Measurements from ENCODE around the gene N4BP3.
"Not testable (repeated sequence)": the region's sequence is repeated elsewhere in the genome, so short reads cannot be mapped to it uniquely, and the experiment has no call there.

The N4BP3 gene, protein sequence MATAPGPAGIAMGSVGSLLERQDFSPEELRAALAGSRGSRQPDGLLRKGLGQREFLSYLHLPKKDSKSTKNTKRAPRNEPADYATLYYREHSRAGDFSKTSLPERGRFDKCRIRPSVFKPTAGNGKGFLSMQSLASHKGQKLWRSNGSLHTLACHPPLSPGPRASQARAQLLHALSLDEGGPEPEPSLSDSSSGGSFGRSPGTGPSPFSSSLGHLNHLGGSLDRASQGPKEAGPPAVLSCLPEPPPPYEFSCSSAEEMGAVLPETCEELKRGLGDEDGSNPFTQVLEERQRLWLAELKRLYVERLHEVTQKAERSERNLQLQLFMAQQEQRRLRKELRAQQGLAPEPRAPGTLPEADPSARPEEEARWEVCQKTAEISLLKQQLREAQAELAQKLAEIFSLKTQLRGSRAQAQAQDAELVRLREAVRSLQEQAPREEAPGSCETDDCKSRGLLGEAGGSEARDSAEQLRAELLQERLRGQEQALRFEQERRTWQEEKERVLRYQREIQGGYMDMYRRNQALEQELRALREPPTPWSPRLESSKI

DNA sequence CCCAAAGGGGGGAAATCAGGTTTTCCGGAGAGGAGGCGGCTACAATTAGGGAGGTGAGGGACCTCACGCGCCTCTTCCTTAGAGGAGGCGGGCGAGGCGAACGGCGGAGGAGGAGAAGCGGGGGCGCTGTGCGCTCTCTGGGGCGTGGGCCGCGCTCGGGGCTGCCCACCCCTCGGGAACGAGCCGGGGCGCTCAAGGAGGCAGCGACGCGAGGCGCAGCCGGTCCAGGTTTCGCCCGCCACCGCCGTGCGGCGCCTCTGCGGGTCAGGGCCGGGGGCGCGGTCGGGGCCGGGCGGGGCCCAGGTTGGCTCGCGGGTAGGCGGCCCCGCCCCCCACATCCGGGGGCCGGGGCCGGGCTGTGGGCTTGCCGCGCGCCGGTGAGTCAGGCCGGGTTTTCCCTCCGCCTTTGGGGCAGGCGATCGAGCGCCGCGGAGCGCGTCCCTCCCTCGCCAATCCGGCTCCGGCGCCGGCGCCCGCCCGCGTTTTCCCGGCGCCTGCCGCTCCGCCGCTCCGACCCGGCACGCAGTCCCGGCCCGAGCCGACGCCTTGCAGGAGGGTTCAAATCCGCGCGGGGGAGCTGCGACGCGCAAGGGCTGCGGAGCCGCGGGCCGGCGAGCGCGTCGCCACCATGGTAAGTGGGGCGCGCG, at the start of gene N4BP3:
Gene N4BP3 (plus strand): TSS at position 392 of the 647 bp plus-strand sequence. CDS start 6,052 bp downstream, outside the sequence.
- DNase-seq = peak; percentile 39

DNA sequence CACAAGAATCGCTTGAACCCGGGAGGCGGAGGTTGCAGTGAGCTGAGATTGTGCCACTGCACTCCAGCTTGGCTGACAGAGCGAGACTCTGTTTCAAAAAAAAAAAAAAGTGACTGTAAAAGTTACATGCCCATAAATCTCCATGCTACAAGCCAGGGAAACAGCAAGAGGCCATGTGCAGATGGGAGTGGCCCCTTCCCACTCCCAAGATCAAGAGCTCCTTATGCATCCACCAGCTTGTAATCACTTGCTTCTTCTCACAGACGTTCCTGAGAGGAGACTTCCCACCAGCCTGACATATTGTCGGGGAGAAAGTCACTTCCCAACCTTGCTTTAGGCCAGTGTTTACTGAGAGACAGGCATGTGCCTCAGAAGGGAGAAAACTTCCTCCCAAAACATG, 45.6 kb upstream of the N4BP3 start:
- DNase-seq = peak; percentile 0

DNA sequence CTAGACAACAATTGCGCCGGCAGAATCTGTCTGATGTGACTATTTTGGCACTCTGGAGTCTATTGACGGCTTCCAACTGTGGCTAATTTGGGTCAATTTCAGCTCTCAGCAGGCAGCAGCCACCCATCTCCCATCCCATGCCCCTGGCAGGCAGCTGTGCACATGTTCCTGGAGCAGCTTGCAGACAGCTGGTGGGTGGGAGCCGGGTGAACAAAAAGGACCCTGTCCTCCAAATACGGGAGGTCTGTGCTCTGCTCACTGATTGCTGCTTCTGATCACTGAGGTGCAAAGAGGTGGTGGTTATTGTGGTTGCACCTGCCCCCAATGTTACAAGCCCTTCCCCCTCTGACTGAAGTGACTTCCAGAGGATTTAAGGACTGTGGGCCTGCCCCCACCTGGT, 45.0 kb upstream of the N4BP3 start:
- DNase-seq = peak; percentile 67

DNA sequence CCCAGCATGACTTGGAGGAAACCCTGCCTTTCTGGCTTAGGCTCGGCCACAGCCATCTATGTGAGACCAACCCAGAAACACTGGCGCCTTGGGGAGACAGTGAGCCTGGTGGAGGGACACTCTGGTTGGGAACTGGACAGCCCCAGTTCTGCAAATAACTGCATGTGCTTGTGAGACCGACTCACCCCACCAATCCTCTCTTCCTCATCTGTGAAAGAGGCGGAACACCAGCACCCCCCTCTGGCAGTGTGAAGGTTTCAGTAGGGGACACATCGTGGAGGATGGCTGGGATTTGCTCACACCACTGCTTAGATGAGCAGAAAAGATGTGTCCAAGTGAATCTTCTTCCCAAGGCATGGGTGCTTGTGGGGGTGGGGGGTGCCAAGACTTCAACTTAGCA, 43.4 kb upstream of the N4BP3 start:
- no peak for DNase-seq

DNA sequence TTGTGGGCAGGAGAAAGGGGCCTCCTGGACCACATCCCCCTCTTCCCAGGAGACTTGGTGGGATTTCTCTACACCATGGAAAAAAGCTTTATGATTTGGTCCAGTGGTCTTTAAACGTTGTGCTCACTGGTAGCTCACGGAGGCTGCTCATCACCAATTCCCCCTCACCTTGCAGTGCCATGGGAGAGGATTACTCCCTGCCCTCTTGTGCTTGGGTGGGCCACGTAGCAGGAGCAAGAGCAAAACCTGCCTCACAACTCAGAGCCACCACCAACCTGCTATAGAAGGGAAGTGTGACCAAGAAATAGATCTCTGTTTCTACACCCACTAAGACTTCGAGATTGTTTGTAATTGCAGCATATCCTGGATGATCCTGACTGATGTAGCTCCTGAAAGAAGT, 42.2 kb upstream of the N4BP3 start:
- no peak for DNase-seq

DNA sequence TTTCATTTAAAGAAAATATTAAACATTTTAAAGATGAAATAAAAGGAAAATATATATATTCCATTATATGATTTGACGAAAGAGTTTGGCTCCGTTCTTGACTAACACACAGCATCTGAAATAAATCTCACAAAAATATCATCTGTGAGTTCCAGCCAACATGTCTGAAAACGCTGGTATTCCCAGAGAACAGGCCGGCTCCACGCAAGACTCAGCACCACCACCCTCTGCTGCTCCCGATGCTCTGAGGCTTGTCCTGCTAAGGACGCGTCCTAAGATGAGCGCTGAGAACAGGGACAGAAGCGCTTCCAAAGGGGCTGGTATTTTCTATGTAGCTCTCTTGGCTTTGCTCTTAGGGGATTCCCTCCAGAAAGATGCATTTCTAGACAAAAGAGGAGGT, 40.6 kb upstream of the N4BP3 start:
- DNase-seq = no peak

DNA sequence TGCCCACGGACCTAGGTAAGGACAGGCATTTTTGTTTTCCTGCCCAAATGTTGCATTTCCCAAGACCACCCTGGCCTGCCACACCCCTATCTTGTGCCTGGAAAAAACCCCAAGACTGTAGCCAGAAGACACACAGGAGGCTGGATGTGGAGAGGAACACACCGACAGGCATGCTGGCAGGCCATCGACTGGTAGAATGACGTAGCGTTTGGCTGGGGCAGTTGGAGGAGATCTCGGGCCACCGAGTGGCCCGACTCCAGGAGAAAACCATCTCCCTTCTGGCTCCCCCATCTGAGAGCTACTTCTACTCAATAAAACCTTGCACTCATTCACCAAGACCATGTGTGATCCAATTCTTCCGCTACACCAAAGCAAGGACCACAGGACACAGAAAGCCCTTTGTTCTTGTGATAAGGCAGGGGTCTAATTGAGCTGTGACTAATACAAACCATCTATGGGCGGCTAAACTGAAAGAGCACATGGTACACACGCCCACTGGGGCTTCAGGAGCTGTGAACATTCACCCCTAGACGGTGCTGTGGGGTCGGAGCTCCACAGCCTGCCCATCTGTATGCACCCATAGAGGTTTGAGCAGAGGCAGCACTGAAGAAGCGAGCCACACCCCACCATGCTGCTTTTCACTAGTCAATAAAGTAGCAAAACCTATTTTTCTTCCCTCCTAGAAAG, 38.9 kb upstream of the N4BP3 start:
- no peak for DNase-seq

DNA sequence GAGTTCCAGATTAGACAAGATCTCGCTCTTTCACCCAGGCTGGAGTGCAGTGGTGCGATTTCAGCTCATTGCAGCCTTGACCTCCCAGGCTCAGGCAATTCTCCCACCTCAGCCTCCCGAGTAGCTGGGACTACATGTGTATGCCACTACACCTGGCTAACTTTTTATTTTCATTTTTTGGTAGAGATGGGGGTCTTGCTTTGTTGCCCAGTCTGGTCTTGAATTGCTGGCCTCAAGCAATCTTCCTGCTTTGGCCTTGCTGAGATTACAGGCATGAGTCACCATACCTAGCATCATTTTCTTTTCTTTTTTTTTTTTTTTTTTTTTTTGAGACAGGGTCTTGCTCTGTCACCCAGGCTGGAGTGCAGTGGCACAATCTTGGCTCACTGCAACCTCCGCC, 36.4 kb upstream of the N4BP3 start:
- DNase-seq = not testable (repeated sequence)

DNA sequence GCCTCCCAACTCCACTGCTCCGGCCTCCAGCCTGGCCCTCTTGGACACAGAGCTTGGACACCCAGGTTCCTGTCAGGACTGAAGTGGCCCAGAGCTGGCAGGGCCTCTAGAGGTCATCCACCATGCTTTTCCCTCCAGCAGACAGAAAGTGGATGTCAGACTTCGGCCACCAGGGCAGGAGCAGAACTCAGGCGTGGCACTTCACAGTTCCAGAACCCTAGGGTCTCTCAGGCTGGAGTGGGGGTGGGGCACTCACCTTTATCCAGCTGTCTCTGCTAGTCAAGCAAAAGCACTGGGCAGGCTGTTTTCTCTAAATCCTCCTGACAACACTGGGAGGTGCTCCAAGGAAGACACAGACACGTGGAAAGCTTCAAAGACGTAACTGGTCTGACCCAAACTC, 35.6 kb upstream of the N4BP3 start:
- no peak for DNase-seq

DNA sequence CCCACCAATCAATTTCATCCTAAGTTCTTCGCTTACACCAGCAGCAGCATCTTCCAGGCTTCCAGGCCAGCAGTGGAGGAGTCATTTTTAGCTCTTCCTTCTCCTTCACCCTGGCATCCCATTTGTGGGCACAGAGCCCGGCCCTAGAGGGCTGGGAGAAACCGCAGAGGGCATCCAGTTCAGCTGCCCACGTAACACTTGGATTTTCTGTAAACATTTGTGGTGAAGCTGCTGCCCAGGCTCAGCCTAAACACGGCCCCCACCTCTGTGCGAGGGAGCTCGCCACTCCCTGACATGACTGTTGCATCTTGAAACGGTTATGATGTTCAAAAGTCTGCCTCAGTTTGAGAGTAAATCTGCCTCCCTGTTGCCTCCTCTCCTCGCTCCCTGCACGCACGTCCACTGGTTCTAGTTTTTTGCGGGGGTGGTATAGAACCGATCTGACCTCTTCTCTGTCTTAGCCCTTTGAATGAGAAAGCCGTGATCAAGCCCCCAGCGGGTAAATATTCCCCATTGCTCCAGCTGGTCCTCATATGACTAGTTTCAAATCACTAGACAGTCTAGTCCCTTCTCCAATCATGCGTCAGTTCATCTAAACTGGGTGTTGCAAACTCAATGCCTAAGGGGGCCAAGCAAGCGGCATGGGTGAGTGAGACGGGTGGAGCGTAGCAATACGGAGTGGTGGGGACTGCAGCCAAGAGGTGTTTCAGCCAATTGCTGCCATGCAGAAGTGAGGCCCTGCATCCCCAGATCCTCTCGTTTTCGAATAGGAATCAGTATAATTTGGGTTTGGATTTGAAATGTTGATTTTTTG, 34.9 kb upstream of the N4BP3 start:
- no peak for DNase-seq

DNA sequence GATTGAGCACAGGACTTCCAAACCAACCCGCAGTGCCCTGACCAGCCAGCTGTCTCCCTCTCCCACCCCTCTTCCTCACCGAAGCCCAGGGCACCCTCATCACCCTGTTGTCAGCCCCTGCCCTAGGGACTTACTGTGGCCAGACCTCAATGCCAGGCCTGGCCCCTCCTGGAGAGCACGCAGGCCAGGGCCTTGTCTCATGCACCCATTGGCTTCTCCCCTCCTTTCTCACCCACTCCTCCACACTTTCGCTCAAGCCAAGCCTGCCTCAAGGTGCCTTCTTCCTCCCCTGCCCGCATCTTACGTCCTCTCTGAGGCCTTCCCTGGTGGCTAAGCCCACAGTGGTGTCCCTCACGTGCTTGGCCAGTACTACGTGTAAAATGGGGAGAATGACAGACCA, 33.3 kb upstream of the N4BP3 start:
- no peak for DNase-seq

DNA sequence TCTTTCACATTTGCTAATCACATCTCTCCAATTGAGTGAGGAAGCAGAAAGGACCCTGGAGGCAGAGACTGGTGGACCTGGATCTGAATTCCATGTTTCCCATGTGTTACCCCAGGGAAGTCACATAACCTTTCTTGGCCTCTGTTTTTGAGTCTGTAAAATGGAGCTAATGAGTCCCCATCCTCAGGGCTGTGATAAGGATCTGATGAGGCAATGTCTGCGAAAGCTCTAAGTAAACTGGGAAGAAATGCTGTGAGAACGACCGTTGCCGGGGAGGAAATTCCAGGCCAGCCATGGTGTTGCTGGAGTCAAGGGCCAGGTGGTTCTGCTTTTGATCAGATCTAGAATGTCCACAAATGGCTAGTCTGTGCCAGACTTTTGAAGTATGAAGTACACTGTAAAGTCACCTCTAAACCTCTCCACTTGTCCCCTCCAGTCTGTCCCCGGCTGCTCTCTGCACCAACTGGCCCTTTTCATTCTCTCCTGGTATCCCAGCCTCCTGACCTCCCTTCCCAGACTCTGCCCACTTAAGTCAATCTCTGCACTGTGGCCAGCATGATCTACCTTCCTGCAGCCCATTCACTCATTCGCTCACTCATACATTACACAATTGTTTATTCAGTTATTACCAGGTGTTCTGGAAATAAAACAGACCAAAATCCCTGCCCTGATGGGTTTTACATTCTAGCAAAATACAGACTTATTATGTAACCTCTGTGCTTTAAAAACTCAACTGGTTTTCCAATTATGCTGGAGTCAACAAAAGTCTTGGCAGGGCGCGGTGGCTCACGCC, 32.5 kb upstream of the N4BP3 start:
- no peak for DNase-seq

DNA sequence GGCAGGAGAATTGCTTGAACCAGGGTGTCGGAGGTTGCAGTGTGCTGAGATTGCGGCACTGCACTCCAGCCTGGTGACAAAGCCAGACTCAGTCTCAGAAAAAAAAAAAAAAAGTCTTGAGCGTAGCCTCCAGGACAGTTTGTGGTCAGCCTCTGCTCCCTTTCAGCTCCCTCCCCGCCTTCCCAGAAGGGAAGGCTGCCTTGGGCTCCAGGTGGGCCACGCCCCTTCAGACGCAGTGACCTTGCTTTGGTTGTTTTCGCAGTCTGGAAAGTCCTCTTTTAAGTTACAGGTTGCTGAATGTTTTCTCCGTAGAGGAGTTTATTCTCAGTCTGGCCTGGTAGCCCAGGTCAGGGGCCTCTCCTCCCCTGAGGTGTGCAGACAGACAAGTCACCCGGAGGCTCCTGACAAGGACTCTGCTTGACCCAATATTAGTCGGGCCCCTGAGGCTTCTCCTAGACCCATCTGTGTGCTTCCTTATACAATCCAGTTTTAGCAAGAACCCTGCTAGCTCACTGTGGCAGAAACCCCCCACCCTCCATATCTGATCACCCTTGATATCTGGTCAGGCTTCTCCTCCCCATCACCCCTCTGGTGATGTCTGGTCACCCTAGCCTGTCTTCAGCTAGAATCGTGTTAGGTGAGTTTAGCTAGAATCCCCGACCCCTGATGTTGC, 31.6 kb upstream of the N4BP3 start:
- DNase-seq = no peak

DNA sequence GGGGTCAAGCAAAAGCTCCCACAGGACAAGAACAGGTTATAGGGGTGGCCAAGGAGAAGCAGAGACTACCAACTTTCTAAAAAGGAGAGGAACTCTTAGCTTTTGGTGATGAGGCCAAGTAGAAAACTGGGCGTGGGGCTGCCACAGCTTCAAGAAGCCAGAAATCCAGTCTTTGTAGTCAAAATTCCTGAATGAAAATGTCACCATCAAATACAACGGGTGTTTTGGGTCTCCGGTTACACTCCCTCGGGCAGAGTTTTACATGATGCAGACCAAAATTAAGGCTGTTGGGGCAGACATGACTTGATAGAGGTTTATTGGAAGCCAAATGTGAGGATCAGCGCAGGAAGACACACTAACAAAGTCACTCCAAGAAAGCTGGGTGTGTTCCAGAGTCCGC, 29.4 kb upstream of the N4BP3 start:
- DNase-seq = no peak

DNA sequence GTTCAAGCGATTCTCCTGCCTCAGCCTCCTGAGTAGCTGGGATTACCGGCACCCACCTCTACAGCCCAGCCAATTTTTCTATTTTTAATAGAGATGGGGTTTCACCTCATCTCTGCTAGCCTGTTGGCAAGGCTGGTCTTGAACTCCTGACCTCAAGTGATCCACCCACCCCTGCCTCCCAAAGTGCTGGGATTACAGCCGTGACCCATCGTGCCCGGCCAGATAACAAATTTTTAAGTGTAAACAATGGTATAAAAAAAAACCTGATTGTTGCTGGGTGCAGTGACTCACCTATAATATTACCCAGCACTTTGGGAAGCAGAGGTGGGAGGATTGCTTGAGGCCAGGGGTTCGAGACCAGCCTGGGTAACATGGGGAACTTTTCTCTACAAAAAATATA, 28.0 kb upstream of the N4BP3 start:
- DNase-seq = no peak

DNA sequence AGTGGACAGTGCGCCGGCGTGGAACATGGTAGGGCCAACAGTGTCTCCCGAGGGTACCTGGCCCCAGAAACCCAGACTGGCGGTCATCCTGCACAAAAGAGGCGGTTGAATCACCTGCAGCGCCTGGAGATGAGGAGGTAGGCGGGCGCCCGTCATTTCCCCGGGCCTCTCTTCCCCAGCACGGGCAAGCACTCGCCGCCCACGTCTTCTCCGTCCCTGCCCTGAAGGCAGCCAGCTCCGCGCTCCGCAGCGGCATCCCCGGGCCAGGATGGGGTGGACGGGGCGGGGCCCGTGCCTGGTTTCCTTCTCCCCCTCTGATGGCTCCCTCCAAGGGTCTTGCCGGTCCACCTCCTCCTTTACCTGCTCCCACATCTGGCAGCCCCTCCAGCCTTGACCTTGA, 27.1 kb upstream of the N4BP3 start:
- DNase-seq = no peak

DNA sequence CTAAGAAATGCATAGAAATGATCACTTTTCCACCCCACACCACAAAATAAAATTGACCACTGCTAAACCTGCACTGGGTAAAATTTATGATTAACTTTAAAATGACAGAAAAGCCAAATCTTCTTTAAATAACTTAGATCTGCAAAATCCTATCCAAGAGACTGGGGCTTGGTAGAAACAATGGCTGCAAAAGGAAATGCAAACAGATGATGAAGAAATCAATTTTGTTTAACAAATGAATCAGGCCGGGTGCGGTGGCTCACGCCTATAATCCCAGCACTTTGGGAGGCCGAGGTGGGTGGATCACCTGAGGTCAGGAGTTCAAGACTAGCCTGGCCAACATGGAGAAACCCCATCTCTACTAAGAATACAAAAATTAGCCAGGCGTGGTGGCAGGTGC, 26.1 kb upstream of the N4BP3 start:
- DNase-seq = not testable (repeated sequence)

DNA sequence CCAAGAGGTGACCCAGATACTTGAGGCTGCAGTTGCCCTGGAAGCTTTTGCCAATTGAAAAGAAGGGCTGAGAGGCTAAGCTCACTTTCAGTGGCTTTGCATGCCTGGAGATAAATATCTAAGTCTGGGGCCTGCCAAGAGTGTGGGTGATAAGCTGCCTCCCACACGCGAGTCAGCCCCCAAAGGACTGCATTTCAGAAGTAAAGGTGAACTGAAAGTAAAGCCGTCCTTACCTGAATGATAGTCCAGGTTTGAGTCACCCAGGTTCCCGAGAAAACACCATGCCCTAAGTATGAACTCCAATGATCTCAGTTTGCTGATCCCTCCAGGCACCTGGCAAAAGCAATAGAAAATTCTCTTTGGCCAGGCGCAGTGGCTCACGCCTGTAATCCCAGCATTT, 22.5 kb upstream of the N4BP3 start:
- no peak for DNase-seq

DNA sequence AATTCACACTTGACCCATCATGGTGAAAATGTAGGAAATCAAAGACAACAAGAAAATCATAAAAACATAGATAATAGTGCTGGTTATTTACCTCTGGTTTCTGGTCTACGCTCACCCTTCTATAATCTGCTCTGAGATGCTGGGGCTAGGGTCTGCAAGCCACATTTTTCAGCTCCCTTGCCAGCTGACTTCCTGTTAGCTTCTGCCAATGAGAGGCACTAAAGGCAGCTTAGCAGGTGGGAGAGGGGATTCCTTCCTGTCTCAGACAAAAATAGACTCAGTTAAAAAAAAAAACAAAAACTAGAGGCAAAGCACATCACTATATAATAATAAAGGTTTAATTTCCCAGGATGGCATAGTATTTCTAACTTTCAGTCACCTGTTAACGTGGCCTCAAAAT, 20.2 kb upstream of the N4BP3 start:
- no peak for DNase-seq

DNA sequence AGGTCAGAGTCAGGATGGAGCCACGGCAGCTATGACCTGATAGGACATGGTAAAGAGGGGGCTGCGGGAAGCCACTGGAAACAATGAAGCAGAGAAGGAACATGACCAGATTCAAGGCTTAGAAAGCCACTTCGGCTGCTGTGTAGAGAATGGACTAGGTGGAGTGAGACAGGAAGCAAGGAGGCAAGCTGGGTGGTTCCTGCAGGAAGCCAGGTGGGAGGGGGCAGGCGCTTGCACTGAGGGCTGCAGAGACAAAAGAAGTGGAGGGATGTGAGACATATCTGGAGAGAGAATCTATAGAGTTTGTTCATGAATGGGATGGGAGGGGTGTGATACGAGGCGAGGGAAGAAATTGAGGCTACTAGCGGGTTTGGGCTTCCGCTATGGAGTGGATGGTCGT, 19.0 kb upstream of the N4BP3 start:
- DNase-seq = no peak

DNA sequence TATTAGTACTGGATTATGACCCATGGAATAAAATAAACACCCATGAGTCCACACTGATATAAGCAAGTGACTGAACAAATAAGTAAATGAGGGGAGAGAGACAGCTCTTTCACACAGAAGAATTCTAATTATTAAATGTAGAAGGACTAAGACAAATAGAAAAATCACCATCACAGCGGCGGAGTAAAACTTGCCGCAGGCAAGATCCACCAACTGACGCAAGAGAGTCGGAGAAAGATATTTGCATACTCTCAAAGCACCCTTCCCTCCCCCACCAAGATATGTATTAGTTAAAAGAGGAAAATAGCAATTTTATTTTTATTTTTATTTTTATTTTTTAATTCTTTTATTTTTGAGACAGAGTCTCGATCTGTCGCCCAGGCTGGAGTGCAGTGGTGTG, 14.6 kb upstream of the N4BP3 start:
- DNase-seq = no peak

DNA sequence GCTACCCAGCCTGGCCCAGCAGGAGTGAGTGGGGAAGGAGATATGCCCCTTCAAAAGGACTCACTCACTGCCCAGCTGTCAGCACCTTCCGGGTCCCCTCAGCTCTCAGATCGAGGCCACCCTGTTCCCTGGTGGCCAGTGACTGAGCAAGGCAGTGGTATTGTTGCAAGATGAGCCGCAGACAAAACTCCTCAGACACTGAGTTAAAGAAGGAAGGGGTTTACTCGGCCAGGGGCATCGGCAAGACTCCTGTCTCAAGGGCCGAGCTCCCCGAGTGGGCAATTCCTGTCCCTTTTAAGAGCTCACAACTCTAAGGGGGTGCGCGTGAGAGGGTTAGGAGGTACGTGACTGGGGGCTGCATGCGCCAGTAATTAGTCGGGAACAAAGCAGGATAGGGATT, 9.7 kb upstream of the N4BP3 start:
- DNase-seq = no peak

All from NCI-H2171 (cell line).